ENCODE results near the gene EHBP1L1. TPM values are rescaled to one million over a fixed set of nuclear protein-coding genes. Genes with fewer than 3 reads are reported as not detected.

Gene EHBP1L1
- total and polyA plus RNA-seq, 2 donors (not counting 1 experiment from before 2014, with no cell fraction given) = 12.8 to 53.5 TPM

DNA sequence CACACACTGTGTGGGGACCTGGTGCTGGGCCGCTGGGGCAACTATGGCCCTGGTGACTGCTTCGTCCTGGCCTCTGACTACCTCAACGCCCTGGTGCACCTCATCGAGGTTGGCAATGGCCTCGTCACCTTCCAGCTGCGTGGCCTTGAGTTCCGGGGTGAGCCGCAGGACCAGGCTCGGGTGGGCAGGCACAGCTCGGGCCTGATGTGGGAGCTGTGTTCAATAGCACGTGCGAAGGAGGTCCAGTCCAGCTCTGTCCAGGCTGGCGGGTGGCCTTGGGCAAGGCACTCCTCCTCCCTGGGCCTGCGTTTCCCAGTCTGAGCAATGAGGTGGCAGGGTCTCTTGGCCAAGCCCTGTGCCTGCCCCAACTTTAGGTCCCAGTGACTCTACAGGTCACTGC lies 53.7 kb downstream of the EHBP1L1 start:
- Histone ChIP-seq H3K4me1 (ENCODE audit: control insufficient read depth, extremely low read depth, insufficient read depth, low read length) (no peaks in the 10 kb centered on the region), H3K4me2 (ENCODE audit: extremely low read depth, insufficient read depth, low read length) (no peak overlapping the region), H2AFZ (ENCODE audit: low read length) (no peak overlapping the region), H3K79me2 (ENCODE audit: control insufficient read depth, insufficient read depth, low read length) (no peaks in the 10 kb centered on the region), H3K27ac (ENCODE audit: insufficient read depth, low read length) (no peak overlapping the region), H3K4me3 (replicated peaks in 1 of 4; ENCODE audit: control extremely low read depth in 1 of 4, insufficient read depth in 1 of 4, low read depth in 3 of 4, low read length in 4 of 4) (no peak overlapping the region), H3K27me3 (ENCODE audit: control insufficient read depth, insufficient read depth, low read length) (no peaks in the 10 kb centered on the region), H3K9ac (ENCODE audit: insufficient read depth, low read length) (no peak overlapping the region), H4K20me1 (ENCODE audit: control insufficient read depth, extremely low read depth, insufficient read depth, low read length) (no peaks in the 10 kb centered on the region), H3K9me3 (ENCODE audit: control insufficient read depth, insufficient read depth, low read depth, low read length) (no peaks in the 10 kb centered on the region), H3K36me3 (ENCODE audit: control insufficient read depth, insufficient read depth, low read length) (peaks cover 45% of the 10 kb centered on the region)
- DNase-seq (ENCODE audit: low read depth in 2 of 2) = no peak
- no peak for TF ChIP-seq EZH2 (IDR thresholded peaks at IDR 0.05; ENCODE audit: low read length, missing control alignments)
- TF ChIP-seq, protein P1, sequence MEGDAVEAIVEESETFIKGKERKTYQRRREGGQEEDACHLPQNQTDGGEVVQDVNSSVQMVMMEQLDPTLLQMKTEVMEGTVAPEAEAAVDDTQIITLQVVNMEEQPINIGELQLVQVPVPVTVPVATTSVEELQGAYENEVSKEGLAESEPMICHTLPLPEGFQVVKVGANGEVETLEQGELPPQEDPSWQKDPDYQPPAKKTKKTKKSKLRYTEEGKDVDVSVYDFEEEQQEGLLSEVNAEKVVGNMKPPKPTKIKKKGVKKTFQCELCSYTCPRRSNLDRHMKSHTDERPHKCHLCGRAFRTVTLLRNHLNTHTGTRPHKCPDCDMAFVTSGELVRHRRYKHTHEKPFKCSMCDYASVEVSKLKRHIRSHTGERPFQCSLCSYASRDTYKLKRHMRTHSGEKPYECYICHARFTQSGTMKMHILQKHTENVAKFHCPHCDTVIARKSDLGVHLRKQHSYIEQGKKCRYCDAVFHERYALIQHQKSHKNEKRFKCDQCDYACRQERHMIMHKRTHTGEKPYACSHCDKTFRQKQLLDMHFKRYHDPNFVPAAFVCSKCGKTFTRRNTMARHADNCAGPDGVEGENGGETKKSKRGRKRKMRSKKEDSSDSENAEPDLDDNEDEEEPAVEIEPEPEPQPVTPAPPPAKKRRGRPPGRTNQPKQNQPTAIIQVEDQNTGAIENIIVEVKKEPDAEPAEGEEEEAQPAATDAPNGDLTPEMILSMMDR (conservative IDR thresholded peaks at IDR 0.05 in 1 of 2, IDR thresholded peaks at IDR 0.05 in 1 of 2; ENCODE audit: low read depth in 1 of 2, low read length in 2 of 2) = no peak

DNA sequence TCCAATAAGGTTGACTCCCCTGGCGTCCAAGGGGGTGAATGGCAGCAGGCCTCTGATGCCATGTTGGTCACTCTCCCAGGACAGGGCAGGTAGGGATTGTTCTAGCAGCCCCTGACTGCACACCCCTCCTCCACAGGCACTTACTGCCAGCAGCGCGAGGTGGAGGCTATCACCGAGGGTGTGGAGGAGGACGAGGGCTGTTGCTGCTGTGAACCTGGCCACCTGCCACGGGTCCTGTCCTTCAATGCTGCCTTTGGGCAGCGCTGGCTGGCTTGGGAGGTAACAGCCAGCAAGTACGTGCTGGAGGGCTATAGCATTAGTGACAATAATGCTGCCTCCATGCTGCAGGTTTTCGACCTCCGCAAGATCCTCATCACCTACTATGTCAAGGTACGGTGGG lies 54.4 kb downstream of the EHBP1L1 start:
- DNase-seq (ENCODE audit: low read depth in 2 of 2) = no peak
- no peak overlapping the region for H3K4me3 ChIP-seq (replicated peaks in 1 of 4; ENCODE audit: control extremely low read depth in 1 of 4, insufficient read depth in 1 of 4, low read depth in 3 of 4, low read length in 4 of 4)

DNA sequence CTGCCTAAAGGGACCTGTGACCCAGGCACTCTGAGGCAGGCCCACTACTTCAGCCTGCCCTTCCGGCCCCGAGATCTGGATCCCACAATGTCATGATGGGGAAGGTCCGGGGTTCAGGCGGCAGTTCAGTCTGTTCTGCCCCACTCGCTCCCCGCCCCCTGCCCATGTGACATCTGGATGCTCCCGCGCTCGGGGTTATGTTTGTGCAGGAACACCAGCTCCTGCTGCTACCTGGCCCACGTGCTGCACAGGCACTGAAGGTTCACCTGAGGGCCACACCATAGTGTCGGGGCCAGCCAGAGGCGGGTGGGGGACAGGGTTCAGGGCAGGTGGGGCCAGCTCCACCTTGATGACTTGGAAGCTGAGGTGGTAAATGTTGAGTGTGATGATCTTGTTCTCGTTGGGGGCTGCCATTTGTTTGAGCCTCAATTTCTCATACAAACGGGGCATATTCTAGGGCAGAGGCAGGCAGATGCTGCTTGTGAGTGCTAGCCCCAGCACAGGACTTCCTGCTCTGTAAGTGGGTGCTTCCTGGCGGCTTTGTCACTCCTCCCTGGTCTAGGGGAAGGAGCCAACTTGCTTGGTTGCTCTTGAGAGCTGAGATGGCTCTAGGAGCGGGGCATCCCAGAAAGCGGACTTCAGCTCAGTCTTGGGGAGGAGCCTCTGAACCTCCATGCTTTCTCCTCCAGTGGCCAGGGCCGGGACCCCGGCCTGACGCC lies 57.7 kb downstream of the EHBP1L1 start:
- H2AFZ ChIP-seq (ENCODE audit: low read length) = no peak overlapping the region
- no peak for DNase-seq (ENCODE audit: low read depth in 2 of 2)
- H3K4me2 ChIP-seq (ENCODE audit: extremely low read depth, insufficient read depth, low read length) = no peak overlapping the region
- H3K4me1 ChIP-seq (ENCODE audit: control insufficient read depth, extremely low read depth, insufficient read depth, low read length) = peaks cover 8% of the 10 kb centered on the region
- no peaks in the 10 kb centered on the region for H3K79me2 ChIP-seq (ENCODE audit: control insufficient read depth, insufficient read depth, low read length)
- H3K36me3 ChIP-seq (ENCODE audit: control insufficient read depth, insufficient read depth, low read length) = peaks cover 42% of the 10 kb centered on the region
- no peak overlapping the region for H3K4me3 ChIP-seq (replicated peaks in 1 of 4; ENCODE audit: control extremely low read depth in 1 of 4, insufficient read depth in 1 of 4, low read depth in 3 of 4, low read length in 4 of 4)
- no peaks in the 10 kb centered on the region for H3K27me3 ChIP-seq (ENCODE audit: control insufficient read depth, insufficient read depth, low read length)
- TF ChIP-seq, protein P1 (conservative IDR thresholded peaks at IDR 0.05 in 1 of 2, IDR thresholded peaks at IDR 0.05 in 1 of 2; ENCODE audit: low read depth in 1 of 2, low read length in 2 of 2) = no peak
- TF ChIP-seq EZH2 (IDR thresholded peaks at IDR 0.05; ENCODE audit: low read length, missing control alignments) = no peak
- H3K27ac ChIP-seq (ENCODE audit: insufficient read depth, low read length) = no peak overlapping the region
- no peak overlapping the region for H3K9ac ChIP-seq (ENCODE audit: insufficient read depth, low read length)
- no peaks in the 10 kb centered on the region for H3K9me3 ChIP-seq (ENCODE audit: control insufficient read depth, insufficient read depth, low read depth, low read length)
- H4K20me1 ChIP-seq (ENCODE audit: control insufficient read depth, extremely low read depth, insufficient read depth, low read length) = no peaks in the 10 kb centered on the region

More for the DNA sequence above, 54.4 kb downstream of the EHBP1L1 start:
- no peaks in the 10 kb centered on the region for H3K9me3 ChIP-seq (ENCODE audit: control insufficient read depth, insufficient read depth, low read depth, low read length)
- H3K36me3 ChIP-seq (ENCODE audit: control insufficient read depth, insufficient read depth, low read length) = peaks cover 51% of the 10 kb centered on the region
- no peaks in the 10 kb centered on the region for H3K79me2 ChIP-seq (ENCODE audit: control insufficient read depth, insufficient read depth, low read length)
- H3K27ac ChIP-seq (ENCODE audit: insufficient read depth, low read length) = no peak overlapping the region
- H3K4me1 ChIP-seq (ENCODE audit: control insufficient read depth, extremely low read depth, insufficient read depth, low read length) = no peaks in the 10 kb centered on the region
- H2AFZ ChIP-seq (ENCODE audit: low read length) = no peak overlapping the region
- H4K20me1 ChIP-seq (ENCODE audit: control insufficient read depth, extremely low read depth, insufficient read depth, low read length) = no peaks in the 10 kb centered on the region
- no peak overlapping the region for H3K9ac ChIP-seq (ENCODE audit: insufficient read depth, low read length)
- TF ChIP-seq, protein P1 (conservative IDR thresholded peaks at IDR 0.05 in 1 of 2, IDR thresholded peaks at IDR 0.05 in 1 of 2; ENCODE audit: low read depth in 1 of 2, low read length in 2 of 2) = no peak
- no peak for TF ChIP-seq EZH2 (IDR thresholded peaks at IDR 0.05; ENCODE audit: low read length, missing control alignments)
- H3K27me3 ChIP-seq (ENCODE audit: control insufficient read depth, insufficient read depth, low read length) = no peaks in the 10 kb centered on the region
- H3K4me2 ChIP-seq (ENCODE audit: extremely low read depth, insufficient read depth, low read length) = no peak overlapping the region

All from fibroblast of lung (primary cell).